Body of pancreas (tissue), 4 donors: ENCODE data around the gene PSMB4.

Experiments
- POLR2A ChIP-seq, 3 donors: fragments of 450-650 bp; IDR thresholded peaks; one replicate each; pipeline ENCODE4 v1.6.1; 2016; ENCODE audit warnings: antibody characterized with exemption in 3 of 3, mild to moderate bottlenecking in 2 of 3
- TF ChIP-seq, protein P1 (sequence below), 7 experiments: fragments of 450-650 bp in 4 of 7; fragments of 200-600 bp in 3 of 7; sonication (generic) in 3 of 7; IDR thresholded peaks; one replicate each; pipeline ENCODE4 v1.5.1; 2016 to 2019; ENCODE audit warnings: antibody characterized with exemption in 7 of 7

DNA sequence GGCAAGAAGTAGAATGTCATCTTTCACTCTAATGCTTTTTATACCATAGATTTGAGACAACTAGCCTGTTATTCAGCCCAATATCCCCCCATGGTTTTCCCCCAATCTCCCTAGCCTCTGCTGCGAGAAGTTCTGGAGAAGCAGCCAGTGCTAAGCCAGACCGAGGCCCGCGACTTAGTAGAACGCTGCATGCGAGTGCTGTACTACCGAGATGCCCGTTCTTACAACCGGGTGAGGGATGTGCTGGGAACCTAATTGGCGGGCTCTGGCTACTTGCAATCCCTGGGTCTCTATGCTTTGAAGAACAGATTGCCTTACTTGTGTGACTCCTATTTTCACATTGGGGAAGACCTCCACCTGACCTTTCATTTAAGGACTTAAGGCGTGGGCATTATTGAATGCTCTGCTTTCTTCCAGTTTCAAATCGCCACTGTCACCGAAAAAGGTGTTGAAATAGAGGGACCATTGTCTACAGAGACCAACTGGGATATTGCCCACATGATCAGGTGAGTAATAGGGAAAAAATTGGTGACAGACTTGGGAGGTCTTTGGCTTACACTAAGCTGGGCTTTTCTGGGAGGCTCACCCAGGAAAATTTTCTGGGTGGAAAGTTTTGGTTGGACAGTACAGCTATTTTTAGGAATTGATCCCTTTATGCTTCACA, 1.9 kb downstream of the PSMB4 start:
- TF ChIP-seq, protein P1, sequence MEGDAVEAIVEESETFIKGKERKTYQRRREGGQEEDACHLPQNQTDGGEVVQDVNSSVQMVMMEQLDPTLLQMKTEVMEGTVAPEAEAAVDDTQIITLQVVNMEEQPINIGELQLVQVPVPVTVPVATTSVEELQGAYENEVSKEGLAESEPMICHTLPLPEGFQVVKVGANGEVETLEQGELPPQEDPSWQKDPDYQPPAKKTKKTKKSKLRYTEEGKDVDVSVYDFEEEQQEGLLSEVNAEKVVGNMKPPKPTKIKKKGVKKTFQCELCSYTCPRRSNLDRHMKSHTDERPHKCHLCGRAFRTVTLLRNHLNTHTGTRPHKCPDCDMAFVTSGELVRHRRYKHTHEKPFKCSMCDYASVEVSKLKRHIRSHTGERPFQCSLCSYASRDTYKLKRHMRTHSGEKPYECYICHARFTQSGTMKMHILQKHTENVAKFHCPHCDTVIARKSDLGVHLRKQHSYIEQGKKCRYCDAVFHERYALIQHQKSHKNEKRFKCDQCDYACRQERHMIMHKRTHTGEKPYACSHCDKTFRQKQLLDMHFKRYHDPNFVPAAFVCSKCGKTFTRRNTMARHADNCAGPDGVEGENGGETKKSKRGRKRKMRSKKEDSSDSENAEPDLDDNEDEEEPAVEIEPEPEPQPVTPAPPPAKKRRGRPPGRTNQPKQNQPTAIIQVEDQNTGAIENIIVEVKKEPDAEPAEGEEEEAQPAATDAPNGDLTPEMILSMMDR (IDR thresholded peaks at IDR 0.05) = no peak
- no peak for TF ChIP-seq POLR2A (IDR thresholded peaks at IDR 0.05)
